Choroid plexus epithelial cell (primary cell): Measurements from ENCODE around the gene C1orf232.

Experiments used
- DNase-seq: peaks from one replicate; pipeline ENCODE4 v3.0.0-alpha.2; 2010; ENCODE audit warnings: low read depth
- H3K4me3 ChIP-seq: 2 replicates; pipeline ENCODE4 v1.5.1; 2011; ENCODE audit warnings: low read depth, mild to moderate bottlenecking, control low read depth, low read length, moderate library complexity
- TF ChIP-seq, protein P1 (sequence below): conservative IDR thresholded peaks from 2 replicates; pipeline ENCODE4 v1.5.1; 2011; ENCODE audit warnings: low read depth, mild to moderate bottlenecking, control low read depth, inconsistent platforms, low read length, moderate library complexity

Gene C1orf232

DNA sequence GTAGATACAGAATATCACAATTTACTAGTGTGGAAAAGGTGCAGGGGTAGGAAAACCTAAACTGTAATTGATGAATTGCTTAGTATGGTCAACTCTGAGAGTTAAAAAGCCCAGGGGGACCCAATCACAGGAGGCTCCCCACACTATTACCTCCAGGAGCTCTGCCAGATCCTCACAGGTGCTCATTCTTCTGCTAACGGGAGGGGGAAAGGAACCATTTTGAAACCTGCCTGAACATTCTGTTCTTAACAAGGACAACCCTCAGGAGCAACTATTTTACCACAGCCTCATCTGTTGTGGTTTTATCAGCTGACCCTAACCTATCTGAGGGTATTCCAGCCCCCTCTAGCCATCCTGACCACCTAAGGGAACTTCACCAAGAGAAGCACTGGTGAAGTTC is 38.1 kb downstream of the C1orf232 start:
- TF ChIP-seq, protein P1, sequence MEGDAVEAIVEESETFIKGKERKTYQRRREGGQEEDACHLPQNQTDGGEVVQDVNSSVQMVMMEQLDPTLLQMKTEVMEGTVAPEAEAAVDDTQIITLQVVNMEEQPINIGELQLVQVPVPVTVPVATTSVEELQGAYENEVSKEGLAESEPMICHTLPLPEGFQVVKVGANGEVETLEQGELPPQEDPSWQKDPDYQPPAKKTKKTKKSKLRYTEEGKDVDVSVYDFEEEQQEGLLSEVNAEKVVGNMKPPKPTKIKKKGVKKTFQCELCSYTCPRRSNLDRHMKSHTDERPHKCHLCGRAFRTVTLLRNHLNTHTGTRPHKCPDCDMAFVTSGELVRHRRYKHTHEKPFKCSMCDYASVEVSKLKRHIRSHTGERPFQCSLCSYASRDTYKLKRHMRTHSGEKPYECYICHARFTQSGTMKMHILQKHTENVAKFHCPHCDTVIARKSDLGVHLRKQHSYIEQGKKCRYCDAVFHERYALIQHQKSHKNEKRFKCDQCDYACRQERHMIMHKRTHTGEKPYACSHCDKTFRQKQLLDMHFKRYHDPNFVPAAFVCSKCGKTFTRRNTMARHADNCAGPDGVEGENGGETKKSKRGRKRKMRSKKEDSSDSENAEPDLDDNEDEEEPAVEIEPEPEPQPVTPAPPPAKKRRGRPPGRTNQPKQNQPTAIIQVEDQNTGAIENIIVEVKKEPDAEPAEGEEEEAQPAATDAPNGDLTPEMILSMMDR = no peak
- no peak overlapping the region for H3K4me3 ChIP-seq
- no peak for DNase-seq

DNA sequence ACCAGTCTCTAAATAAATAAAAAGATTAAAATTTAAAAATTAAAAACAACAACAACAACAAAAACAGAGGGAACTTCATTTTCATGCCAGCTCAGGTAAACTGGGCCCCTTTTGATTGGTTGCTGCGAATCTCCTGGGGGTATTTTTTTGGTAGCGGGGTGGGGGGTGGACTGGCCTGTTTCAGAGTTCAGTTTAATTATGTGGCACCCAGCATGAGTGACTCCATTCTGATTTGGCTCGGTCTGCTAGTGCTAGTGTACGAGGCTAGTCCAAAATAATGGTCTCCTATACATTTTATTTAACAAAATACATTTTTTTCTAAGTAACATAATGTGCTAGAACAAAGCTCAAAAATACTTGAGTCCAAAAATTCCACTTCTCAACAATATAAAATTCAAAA is 39.0 kb downstream of the C1orf232 start:
- H3K4me3 ChIP-seq = no peak overlapping the region
- DNase-seq = no peak
- TF ChIP-seq, protein P1 = no peak

DNA sequence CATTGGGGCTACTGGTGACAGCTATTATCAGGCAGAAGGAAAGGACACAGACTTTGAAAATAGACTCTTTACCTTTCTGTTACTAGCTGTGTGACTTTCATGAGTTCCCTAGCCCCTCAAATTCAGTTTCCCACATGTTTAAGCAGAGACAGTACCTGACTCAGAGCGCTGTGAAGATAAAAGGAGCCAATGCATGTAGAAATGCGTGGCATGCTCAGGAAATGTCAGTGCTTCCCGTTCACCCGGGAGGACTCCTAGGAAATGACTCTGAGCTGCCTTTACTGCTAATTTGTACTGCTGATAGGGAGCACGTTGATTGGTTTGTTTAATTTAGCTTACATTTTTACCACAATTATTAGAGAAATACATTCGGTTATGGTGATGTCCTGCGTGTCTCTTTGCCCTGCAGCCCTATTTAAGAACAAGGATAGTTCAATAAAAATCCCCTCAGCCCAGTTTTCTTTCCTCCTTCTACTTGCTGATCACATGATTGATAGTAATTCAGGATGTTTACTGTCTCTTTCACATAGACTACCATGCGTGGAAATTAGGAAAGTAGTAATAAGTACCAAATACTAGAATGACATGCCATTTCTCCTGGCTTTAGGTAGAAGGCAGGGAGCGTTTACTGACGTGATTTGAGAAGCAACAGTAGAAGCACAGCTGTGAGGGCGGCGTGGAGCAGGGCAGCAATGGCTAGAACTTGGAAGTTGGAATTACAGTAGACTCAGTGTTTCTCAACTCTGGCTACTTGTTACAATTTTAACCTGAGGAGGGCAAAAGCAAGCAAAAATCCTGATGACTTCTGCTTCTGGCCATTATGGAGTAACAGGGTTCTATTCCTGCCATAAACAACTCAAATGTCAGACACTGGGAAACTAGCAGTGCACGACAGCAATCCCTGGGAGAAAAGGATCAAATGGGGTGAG is 41.3 kb downstream of the C1orf232 start:
- TF ChIP-seq, protein P1 = no peak
- DNase-seq = no peak
- H3K4me3 ChIP-seq = no peak overlapping the region

DNA sequence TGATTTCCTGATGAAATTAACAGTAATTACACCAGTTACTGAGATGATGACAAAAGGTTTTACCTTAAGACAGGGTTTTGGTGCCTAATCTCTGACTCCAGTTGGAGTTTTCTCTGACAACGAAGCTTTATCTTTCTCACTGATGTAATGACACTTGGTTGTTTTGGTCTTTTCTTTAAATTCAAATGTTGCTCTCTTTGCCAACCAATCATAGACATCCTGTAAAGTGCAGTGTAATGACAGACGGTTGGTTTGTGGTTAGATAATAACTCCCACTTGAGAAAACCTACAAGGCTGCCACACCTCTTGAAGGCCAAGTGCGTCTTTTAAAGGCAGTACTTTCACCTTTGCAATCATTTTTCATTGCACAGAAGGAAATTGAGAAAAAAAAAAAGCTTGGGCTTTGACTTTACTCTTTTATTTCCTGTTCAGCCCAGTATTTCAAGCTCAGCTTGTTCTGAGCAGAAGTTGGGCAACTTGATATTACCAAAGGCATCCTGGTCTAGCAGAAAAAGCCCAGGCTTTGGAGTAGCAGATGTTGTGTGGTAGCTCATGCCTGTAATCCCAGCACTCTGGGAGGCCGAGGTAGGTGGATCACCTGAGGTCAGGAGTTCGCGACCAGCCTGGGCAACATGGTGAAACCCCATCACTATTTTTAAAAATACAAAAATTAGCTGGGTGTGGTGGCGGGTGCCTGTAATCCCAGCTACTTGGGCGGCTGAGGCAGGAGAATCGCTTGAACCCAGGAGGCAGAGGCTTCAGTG is 42.3 kb downstream of the C1orf232 start:
- peak; percentile 56 for DNase-seq
- TF ChIP-seq, protein P1 = no peak
- H3K4me3 ChIP-seq = no peak overlapping the region

DNA sequence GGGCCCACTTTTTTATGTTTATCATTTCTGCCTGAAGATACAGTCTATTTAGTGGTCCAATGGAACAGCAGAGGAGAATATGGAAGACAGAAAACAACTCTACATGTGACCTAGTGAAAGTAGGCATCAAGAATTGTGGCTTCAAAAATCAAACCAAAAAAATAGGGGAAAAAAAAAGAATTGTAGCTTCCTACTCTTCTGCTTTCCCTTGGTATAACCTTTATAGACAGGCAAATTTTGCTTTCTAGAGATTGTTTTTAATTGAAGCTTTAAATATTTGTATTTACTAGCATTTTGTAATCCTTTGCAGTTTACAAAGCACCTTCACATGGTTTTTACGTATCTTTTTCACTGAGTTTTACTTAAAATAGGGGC is 42.8 kb downstream of the C1orf232 start:
- DNase-seq = no peak
- no peak overlapping the region for H3K4me3 ChIP-seq
- TF ChIP-seq, protein P1 = no peak

DNA sequence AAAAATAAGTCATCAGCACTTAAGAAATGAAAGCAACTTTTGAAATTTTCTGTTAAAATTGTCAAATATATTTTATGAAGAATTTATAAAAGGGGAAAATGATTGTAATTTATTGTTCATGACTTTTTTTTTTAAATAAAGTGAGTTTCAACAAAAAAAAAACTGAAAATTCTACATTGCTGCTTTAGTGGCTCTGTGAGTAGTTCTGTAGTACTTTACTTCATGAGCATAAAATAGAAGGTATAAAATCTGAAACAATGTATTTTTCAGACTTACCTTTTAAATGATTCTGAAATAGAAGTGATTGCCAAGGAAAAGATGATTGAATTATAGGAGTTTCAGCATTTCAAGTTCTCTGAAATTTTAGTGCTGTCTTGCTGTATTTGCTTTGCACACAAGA is 43.4 kb downstream of the C1orf232 start:
- no peak overlapping the region for H3K4me3 ChIP-seq
- TF ChIP-seq, protein P1 = no peak
- no peak for DNase-seq
